Activated naive CD4-positive, alpha-beta T cell treated with anti-CD3 and anti-CD28 coated beads, Interleukin-2, amount 50 U/mL, for 72 hours (primary cell): ENCODE data around the gene IREB2. TPM values are rescaled to one million over a fixed set of nuclear protein-coding genes. Genes with fewer than 3 reads are reported as not detected.
A peak's percentile ranks its signal among the peaks of the same experiment; 100 is the strongest.
"Not testable (repeated sequence)": the region's sequence is repeated elsewhere in the genome, so short reads cannot be mapped to it uniquely, and the experiment has no call there.

Experiments used
- ATAC-seq, 2 donors: fragments of 150-1000 bp; cut with Tn5 transposase; 2 replicates each; pipeline ENCODE4 v1.10.0; 2021; ENCODE audit warnings: mild to moderate bottlenecking in 2 of 2, moderate library complexity in 2 of 2
- DNase-seq, 2 donors: peaks; one replicate each; pipeline ENCODE4 v3.0.0; 2021 to 2022; ENCODE audit warnings: low spot score in 2 of 2
- H3K27ac Mint-ChIP-seq, 2 donors: one replicate each; pipeline ENCODE4 v1.8.0; 2022; ENCODE audit warnings: mild to moderate bottlenecking in 2 of 2, mixed read lengths in 2 of 2
- H3K36me3 Mint-ChIP-seq, 2 donors: one replicate each; pipeline ENCODE4 v1.8.0; 2022; ENCODE audit warnings: mixed read lengths in 2 of 2
- H3K9me3 Mint-ChIP-seq, 2 donors: one replicate each; pipeline ENCODE4 v1.8.0; 2022; ENCODE audit warnings: mixed read lengths in 2 of 2
- total RNA-seq, 2 donors: library from RNA; stranded (reverse); gene quantifications; one replicate each; pipeline ENCODE4 v1.2.3, GENCODE V29; 2022

IREB2 gene
- total RNA-seq, 2 donors from 2014 or later, result 69.1 to 71.7 TPM

GRCh38 chr15:78402061-78402610 is 35.9 kb upstream of the IREB2 start:
- DNase-seq, result no peak
- Mint-ChIP-seq H3K27ac (no peak overlapping the region), H3K36me3 (no peaks in the 10 kb centered on the region), H3K9me3 (no peaks in the 10 kb centered on the region)
- ATAC-seq, result no peak

- H3K9me3 Mint-ChIP-seq, result no peaks in the 10 kb centered on the region
- H3K27ac Mint-ChIP-seq, result no peak overlapping the region
- H3K36me3 Mint-ChIP-seq, result no peaks in the 10 kb centered on the region
- ATAC-seq, result no peak
- no peak for DNase-seq
Measured at GRCh38 chr15:78404125-78404524, 33.9 kb upstream of the IREB2 start.

GRCh38 chr15:78404796-78405195 is 33.2 kb upstream of the IREB2 start:
- not testable (repeated sequence) for ATAC-seq, DNase-seq, H3K27ac Mint-ChIP-seq, H3K9me3 Mint-ChIP-seq, H3K36me3 Mint-ChIP-seq

GRCh38 chr15:78405336-78405924 is 32.6 kb upstream of the IREB2 start:
- Mint-ChIP-seq H3K27ac (no peak overlapping the region), H3K36me3 (no peaks in the 10 kb centered on the region), H3K9me3 (no peaks in the 10 kb centered on the region)
- ATAC-seq (no peak), DNase-seq (no peak)

GRCh38 chr15:78406016-78406585 is 31.9 kb upstream of the IREB2 start:
- H3K36me3 Mint-ChIP-seq, result no peaks in the 10 kb centered on the region
- no peak for DNase-seq
- no peak for ATAC-seq
- peak overlapping the region in 1 of 2 donors; percentile 36 for H3K27ac Mint-ChIP-seq
- no peaks in the 10 kb centered on the region for H3K9me3 Mint-ChIP-seq

GRCh38 chr15:78407608-78408354 is 30.2 kb upstream of the IREB2 start:
- H3K36me3 Mint-ChIP-seq, result no peaks in the 10 kb centered on the region
- DNase-seq (no peak), ATAC-seq (no peak)
- H3K9me3 Mint-ChIP-seq, result no peaks in the 10 kb centered on the region
- H3K27ac Mint-ChIP-seq, result no peak overlapping the region

- ATAC-seq (no peak), DNase-seq (no peak)
- Mint-ChIP-seq H3K36me3 (no peaks in the 10 kb centered on the region), H3K27ac (no peak overlapping the region), H3K9me3 (no peaks in the 10 kb centered on the region)
Measured at GRCh38 chr15:78408355-78408640, 29.7 kb upstream of the IREB2 start.

GRCh38 chr15:78408961-78409360 is 29.1 kb upstream of the IREB2 start:
- H3K9me3 Mint-ChIP-seq, result no peaks in the 10 kb centered on the region
- no peaks in the 10 kb centered on the region for H3K36me3 Mint-ChIP-seq
- DNase-seq (no peak), ATAC-seq (no peak)
- H3K27ac Mint-ChIP-seq, result no peak overlapping the region

GRCh38 chr15:78411061-78411460 is 27.0 kb upstream of the IREB2 start:
- no peaks in the 10 kb centered on the region for H3K9me3 Mint-ChIP-seq
- ATAC-seq (no peak), DNase-seq (no peak)
- no peaks in the 10 kb centered on the region for H3K36me3 Mint-ChIP-seq
- no peak overlapping the region for H3K27ac Mint-ChIP-seq

- Mint-ChIP-seq H3K36me3 (no peaks in the 10 kb centered on the region), H3K27ac (no peak overlapping the region), H3K9me3 (no peaks in the 10 kb centered on the region)
- ATAC-seq (no peak), DNase-seq (no peak)
Measured at GRCh38 chr15:78414621-78415250, 23.3 kb upstream of the IREB2 start.

GRCh38 chr15:78415284-78415683 is 22.7 kb upstream of the IREB2 start:
- ATAC-seq (no peak), DNase-seq (no peak)
- no peak overlapping the region for H3K27ac Mint-ChIP-seq
- H3K9me3 Mint-ChIP-seq, result no peaks in the 10 kb centered on the region
- no peaks in the 10 kb centered on the region for H3K36me3 Mint-ChIP-seq

- DNase-seq (no peak), ATAC-seq (no peak)
- no peaks in the 10 kb centered on the region for H3K36me3 Mint-ChIP-seq
- H3K27ac Mint-ChIP-seq, result no peak overlapping the region
- no peaks in the 10 kb centered on the region for H3K9me3 Mint-ChIP-seq
Measured at GRCh38 chr15:78417754-78418630, 20.0 kb upstream of the IREB2 start.

- Mint-ChIP-seq H3K9me3 (no peaks in the 10 kb centered on the region), H3K36me3 (no peaks in the 10 kb centered on the region), H3K27ac (no peak overlapping the region)
- DNase-seq (no peak), ATAC-seq (no peak)
Measured at GRCh38 chr15:78418686-78419085, 19.3 kb upstream of the IREB2 start.

- DNase-seq (no peak), ATAC-seq (no peak)
- Mint-ChIP-seq H3K9me3 (no peaks in the 10 kb centered on the region), H3K36me3 (no peaks in the 10 kb centered on the region), H3K27ac (no peak overlapping the region)
Measured at GRCh38 chr15:78419367-78419766, 18.6 kb upstream of the IREB2 start.

- Mint-ChIP-seq H3K36me3 (no peaks in the 10 kb centered on the region), H3K9me3 (no peaks in the 10 kb centered on the region), H3K27ac (no peak overlapping the region)
- ATAC-seq, result no peak
- no peak for DNase-seq
Measured at GRCh38 chr15:78420220-78420619, 17.8 kb upstream of the IREB2 start.

GRCh38 chr15:78420766-78421165 is 17.2 kb upstream of the IREB2 start:
- no peak for ATAC-seq
- DNase-seq, result no peak
- Mint-ChIP-seq H3K27ac (no peak overlapping the region), H3K36me3 (no peaks in the 10 kb centered on the region), H3K9me3 (no peaks in the 10 kb centered on the region)
